Measurements from ENCODE around the gene NET1.

The NET1 gene

DNA sequence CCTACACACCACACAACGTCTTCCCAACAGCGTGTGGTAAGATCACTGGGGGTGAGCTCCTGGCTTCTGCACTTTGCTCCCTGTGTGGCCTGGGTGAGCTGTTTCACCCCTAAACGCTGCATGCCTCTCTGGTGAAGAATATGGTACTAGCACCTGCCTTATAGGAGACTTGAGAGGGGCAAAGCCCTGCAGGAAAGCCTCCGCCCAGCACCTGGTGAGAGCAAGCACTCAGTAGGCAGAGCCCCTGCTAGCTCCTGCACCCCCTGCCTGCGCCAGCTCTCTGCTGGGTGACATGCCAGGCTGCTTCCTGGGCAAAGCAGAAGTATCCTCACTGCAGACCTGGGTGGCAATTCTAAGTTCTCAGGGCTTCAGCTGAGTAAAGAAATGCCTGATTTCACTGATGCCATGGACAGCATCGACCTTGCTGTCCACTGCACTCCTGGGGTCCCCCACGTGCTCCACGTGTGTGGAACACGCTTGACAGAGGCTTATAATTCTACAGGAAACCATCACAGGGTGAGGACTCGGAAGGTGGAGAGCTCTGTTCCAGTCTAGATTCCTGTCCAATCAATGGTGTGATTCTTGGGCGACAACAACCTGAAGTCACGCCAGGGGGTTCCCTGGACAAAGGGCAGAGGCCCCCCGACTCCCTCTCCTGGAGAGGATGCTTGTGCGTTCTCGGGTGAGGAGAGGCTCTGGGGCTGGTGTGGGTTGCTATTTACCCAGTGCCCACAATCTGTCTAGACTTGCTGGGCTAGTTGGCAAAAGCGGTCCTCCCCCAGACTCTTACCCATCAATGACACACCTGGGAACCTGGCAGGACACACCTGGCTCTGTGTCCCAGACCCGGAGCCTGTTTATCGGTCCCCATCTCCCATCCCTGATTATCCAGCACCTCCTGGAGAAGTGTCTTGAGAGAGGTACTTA lies 92.1 kb downstream of the NET1 start:
- no peak overlapping the region for H2AFZ ChIP-seq
- no peak overlapping the region for H3K9ac ChIP-seq
- H3K27me3 ChIP-seq (ENCODE audit: control insufficient read depth, insufficient read depth, low read length): no peaks in the 10 kb centered on the region
- no peaks in the 10 kb centered on the region for H3K9me3 ChIP-seq (ENCODE audit: control insufficient read depth, low read length)
- TF ChIP-seq, protein P1, sequence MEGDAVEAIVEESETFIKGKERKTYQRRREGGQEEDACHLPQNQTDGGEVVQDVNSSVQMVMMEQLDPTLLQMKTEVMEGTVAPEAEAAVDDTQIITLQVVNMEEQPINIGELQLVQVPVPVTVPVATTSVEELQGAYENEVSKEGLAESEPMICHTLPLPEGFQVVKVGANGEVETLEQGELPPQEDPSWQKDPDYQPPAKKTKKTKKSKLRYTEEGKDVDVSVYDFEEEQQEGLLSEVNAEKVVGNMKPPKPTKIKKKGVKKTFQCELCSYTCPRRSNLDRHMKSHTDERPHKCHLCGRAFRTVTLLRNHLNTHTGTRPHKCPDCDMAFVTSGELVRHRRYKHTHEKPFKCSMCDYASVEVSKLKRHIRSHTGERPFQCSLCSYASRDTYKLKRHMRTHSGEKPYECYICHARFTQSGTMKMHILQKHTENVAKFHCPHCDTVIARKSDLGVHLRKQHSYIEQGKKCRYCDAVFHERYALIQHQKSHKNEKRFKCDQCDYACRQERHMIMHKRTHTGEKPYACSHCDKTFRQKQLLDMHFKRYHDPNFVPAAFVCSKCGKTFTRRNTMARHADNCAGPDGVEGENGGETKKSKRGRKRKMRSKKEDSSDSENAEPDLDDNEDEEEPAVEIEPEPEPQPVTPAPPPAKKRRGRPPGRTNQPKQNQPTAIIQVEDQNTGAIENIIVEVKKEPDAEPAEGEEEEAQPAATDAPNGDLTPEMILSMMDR (IDR thresholded peaks at IDR 0.05): no peak
- H3K79me2 ChIP-seq: no peaks in the 10 kb centered on the region
- no peaks in the 10 kb centered on the region for H3K36me3 ChIP-seq (ENCODE audit: control insufficient read depth, insufficient read depth, low read length)
- no peaks in the 10 kb centered on the region for H3K4me1 ChIP-seq
- H3K4me2 ChIP-seq (ENCODE audit: low read length): no peak overlapping the region
- no peak overlapping the region for H3K4me3 ChIP-seq (ENCODE audit: low read depth, low read length)
- no peak overlapping the region for H3K27ac ChIP-seq

DNA sequence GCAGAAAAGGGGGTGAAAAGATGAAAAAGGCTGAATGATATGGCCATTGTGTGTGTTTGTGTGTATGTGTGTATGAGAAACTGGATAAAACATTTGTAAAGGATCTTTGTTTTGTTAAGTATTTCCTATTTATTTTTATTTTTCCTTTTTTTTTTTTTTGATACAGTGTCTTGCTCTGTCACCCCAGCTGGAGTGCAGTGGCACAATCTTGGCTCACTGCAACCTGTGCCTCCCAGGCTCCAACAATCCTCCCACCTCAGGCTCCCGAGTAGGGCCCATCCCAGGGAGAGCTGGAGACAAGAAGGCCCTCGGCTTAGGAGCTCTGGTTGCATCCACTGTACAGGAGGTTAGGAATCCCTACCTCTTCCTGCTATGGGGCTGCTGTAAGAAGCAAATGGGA lies 93.9 kb downstream of the NET1 start:
- Histone ChIP-seq H3K79me2 (no peaks in the 10 kb centered on the region), H2AFZ (no peak overlapping the region), H3K9ac (no peak overlapping the region), H3K36me3 (ENCODE audit: control insufficient read depth, insufficient read depth, low read length) (no peaks in the 10 kb centered on the region), H3K4me2 (ENCODE audit: low read length) (no peak overlapping the region), H3K4me3 (ENCODE audit: low read depth, low read length) (no peak overlapping the region), H3K27me3 (ENCODE audit: control insufficient read depth, insufficient read depth, low read length) (no peaks in the 10 kb centered on the region), H3K9me3 (ENCODE audit: control insufficient read depth, low read length) (no peaks in the 10 kb centered on the region), H3K27ac (no peak overlapping the region), H3K4me1 (no peaks in the 10 kb centered on the region)
- TF ChIP-seq, protein P1 (IDR thresholded peaks at IDR 0.05): no peak

DNA sequence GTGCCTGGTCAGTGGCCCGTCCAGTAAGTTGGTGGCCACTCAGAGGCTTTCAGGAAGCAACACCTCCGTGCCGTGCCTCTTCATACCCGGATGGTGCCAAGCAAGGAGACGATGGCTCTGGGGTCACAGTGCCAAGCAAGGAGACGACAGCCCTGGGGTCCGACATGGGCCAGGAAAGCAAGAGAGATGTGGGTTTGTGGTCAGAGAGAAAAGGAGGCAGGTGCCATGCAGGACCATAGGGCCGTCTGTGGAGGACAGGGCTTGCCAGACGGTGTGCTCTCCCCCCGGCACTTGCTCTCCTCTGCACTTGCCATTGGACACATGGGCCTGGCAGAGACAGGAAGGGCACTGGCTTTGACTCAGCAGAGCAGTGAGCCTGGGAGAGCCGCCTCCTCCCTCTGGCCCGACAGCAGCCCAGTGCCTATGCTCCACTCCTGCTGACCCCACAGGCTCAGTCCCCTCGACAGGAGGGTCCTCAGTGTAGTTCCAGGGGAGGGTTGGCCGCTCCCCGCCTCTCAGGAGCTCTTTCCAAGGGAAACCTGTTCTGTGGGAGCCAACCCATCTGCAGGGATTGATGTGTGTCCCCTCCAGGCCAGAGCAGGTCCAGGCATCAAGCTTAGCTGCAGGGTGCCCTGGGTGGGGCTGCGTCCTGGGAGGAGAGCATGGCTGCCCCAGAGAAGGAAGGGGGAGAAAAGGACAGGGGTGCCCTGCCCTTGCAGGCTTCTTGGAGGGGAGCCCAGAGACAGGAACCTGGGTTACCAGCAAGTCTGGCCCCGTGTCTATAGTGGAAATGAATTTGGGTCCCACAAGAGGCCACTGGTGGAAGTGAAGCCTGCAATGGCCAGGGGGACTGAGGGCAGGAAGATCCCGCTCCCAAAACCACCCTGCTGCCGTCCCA lies 94.6 kb downstream of the NET1 start:
- Histone ChIP-seq H3K4me2 (ENCODE audit: low read length) (no peak overlapping the region), H3K4me1 (no peaks in the 10 kb centered on the region), H3K27ac (no peak overlapping the region), H3K79me2 (no peaks in the 10 kb centered on the region), H3K9ac (no peak overlapping the region), H3K4me3 (ENCODE audit: low read depth, low read length) (no peak overlapping the region), H3K36me3 (ENCODE audit: control insufficient read depth, insufficient read depth, low read length) (no peaks in the 10 kb centered on the region), H2AFZ (no peak overlapping the region), H3K9me3 (ENCODE audit: control insufficient read depth, low read length) (no peaks in the 10 kb centered on the region), H3K27me3 (ENCODE audit: control insufficient read depth, insufficient read depth, low read length) (no peaks in the 10 kb centered on the region)
- TF ChIP-seq, protein P1 (IDR thresholded peaks at IDR 0.05): no peak

DNA sequence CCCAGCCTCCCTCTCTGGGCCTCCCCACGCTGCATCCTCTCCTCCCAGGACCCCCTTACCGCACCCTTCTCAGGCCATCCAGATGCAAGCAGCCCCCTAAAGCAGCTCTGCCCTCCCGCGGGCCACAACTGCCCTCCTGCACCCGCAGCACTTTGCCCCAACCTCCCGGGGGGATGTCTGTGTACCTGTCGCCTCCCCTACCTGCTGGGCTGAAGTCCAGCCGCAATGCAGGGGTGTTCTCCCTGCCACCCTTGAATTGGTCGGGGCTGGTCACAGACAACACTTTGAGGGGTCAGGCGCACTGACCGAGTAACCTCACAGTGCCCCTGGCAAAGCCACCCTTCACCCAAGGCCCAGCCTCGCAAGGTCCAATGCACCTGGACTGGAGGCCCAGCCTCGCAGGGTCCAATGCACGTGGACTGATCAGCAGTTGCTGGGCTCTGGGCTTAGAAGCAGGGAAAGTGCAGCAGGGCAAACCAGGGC lies 95.3 kb downstream of the NET1 start:
- no peaks in the 10 kb centered on the region for H3K9me3 ChIP-seq (ENCODE audit: control insufficient read depth, low read length)
- no peaks in the 10 kb centered on the region for H3K27me3 ChIP-seq (ENCODE audit: control insufficient read depth, insufficient read depth, low read length)
- no peak overlapping the region for H3K27ac ChIP-seq
- no peak overlapping the region for H3K4me3 ChIP-seq (ENCODE audit: low read depth, low read length)
- H2AFZ ChIP-seq: no peak overlapping the region
- no peaks in the 10 kb centered on the region for H3K79me2 ChIP-seq
- H3K9ac ChIP-seq: no peak overlapping the region
- H3K4me2 ChIP-seq (ENCODE audit: low read length): no peak overlapping the region
- H3K4me1 ChIP-seq: no peaks in the 10 kb centered on the region
- TF ChIP-seq, protein P1 (IDR thresholded peaks at IDR 0.05): no peak
- no peaks in the 10 kb centered on the region for H3K36me3 ChIP-seq (ENCODE audit: control insufficient read depth, insufficient read depth, low read length)

Measured in parathyroid adenoma (tissue), 2 donors.